Mammary epithelial cell (primary cell): ENCODE measurements around the gene ZNF892.

Experiments
- CTCF ChIP-seq, 2 donors: IDR thresholded peaks in 1 of 2; conservative IDR thresholded peaks in 1 of 2; 2 replicates each; pipeline ENCODE4 v1.5.1; 2011 to 2012; ENCODE audit warnings: inconsistent platforms in 2 of 2, low read length in 2 of 2, mild to moderate bottlenecking in 2 of 2, control low read depth in 1 of 2, low read depth in 1 of 2; ENCODE audit not compliant: insufficient read depth in 1 of 2; ENCODE audit errors: extremely low read depth in 1 of 2
- EZH2 ChIP-seq: IDR thresholded peaks from 2 replicates; pipeline ENCODE4 v1.6.1; 2012; ENCODE audit warnings: low read length, inconsistent platforms, borderline replicate concordance

- TF ChIP-seq CTCF (conservative IDR thresholded peaks at IDR 0.05 in 1 of 2, IDR thresholded peaks at IDR 0.05 in 1 of 2; ENCODE audit: extremely low read depth in 1 of 2, insufficient read depth in 1 of 2, low read depth in 1 of 2, low read length in 2 of 2) = no peak
- no peak for TF ChIP-seq EZH2
These were observed 21.3 kb upstream of the ZNF892 start for GRCh38 chr2:95185973-95186372.
